GM12872 (cell line): ENCODE results near the gene SHROOM3.

Source experiments
- TF ChIP-seq, protein P1 (sequence below): IDR thresholded peaks from 3 replicates; pipeline ENCODE4 v1.5.1; 2011; ENCODE audit warnings: low read depth, mild to moderate bottlenecking, low read length, moderate library complexity; ENCODE audit not compliant: insufficient read depth

The SHROOM3 gene

DNA sequence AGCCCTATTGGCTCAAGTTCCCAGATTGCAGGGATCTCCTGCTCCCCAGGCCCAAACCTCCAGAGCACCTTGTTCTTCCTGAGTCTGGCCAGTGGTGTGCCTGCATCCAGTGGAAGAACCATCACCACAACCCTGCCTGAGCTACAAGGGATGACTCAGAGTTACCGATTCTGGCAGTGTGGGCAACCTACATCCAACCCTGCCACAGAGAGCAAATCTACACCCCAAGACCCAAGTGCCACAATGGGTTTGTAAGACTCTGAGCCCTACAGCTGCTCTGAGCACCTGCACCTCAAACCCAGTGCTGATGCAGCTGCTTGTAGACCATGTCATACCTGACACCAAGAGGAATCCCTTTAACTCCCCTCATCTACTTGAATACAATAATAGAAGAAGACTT lies 352.9 kb downstream of the SHROOM3 start:
- TF ChIP-seq, protein P1, sequence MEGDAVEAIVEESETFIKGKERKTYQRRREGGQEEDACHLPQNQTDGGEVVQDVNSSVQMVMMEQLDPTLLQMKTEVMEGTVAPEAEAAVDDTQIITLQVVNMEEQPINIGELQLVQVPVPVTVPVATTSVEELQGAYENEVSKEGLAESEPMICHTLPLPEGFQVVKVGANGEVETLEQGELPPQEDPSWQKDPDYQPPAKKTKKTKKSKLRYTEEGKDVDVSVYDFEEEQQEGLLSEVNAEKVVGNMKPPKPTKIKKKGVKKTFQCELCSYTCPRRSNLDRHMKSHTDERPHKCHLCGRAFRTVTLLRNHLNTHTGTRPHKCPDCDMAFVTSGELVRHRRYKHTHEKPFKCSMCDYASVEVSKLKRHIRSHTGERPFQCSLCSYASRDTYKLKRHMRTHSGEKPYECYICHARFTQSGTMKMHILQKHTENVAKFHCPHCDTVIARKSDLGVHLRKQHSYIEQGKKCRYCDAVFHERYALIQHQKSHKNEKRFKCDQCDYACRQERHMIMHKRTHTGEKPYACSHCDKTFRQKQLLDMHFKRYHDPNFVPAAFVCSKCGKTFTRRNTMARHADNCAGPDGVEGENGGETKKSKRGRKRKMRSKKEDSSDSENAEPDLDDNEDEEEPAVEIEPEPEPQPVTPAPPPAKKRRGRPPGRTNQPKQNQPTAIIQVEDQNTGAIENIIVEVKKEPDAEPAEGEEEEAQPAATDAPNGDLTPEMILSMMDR = no peak

DNA sequence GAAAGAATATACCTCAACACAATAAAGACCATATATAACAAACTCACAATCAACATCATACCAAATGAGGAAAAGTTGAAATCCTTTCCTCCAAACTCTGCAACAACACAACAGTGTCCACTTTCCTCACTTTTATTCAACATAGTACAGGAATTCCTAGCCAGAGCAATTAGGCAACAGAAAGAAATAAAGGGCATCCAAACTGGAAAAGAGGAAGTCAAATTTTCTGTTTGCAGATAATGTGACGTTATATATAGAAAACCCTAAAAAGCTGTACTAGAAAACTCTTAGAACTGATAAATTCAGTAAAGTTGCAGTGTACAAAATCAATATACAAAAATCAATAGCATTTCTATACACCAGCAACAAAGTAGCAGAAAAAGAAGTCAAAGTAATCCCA lies 355.3 kb downstream of the SHROOM3 start:
- TF ChIP-seq, protein P1 = no peak

DNA sequence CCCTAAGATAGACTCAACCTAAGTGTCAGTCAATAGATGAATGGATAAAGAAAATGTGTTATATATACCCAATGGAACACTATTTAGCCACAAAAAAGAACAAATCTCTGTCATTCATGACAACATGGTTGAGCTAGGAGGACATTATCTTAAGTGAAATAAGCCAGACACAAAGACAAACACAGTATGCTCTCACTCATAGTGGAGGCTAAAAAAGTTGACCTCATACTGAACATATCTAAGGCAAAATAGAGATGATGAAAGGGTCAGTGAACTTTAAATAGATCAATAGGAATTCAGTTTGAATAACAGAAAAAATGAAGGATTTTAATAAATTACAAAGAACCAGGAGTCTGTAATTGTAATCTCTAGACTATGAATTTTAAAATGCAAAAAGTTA lies 356.4 kb downstream of the SHROOM3 start:
- TF ChIP-seq, protein P1 = no peak

DNA sequence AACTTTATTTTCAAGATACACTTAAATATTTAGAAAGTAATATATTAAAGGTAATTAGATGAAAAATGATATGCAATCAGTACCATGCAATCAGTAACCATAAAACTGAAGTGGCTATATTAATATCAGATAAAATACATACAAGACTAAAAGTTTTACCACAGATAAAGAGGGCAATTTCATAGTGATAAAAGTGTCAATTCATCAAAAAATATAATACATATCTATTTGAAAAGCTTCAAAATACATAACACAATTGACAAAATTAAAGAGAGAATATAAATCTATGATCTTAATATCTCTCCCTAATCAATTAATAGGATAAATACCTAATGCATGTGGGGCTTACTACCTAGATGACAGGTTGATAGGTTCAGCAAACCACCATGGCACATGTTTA lies 357.4 kb downstream of the SHROOM3 start:
- TF ChIP-seq, protein P1 = no peak

DNA sequence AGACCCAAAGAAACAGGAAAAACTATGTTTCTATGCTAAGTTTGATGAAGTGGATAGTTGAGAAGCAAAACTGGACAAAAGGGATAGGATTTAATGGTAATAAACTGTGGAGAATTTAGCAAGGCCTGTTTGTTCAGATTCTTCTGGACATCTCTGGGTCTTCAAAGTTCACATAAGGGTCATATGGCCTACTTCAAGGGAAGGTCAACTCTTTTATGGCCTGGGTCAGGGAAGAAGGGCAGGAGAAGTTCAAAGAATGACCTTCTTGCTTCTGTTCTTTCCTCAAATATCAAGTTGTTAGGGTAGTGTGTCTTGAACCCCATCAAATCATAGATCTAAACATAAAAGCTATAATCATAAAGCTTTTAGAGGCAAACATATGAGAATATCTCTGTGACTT lies 360.2 kb downstream of the SHROOM3 start:
- TF ChIP-seq, protein P1 = no peak

DNA sequence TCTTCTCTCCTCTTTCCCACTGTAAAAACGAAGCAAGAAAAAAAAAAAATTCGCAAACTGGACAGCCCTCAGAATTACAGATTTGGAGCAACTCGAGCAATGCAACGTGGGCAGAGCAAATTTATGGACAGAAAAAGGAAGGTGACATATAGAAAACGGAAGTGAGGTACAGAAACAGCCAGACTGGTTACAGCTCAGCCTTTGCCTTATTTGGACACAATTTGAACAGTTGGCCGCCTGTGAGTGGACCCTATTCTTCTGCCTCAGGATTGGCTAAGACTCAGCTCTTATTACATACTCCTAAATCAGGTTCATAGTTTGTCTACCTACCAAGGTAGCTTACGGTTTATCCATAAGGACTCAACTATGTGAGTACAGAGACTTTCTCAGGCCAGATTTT lies 364.1 kb downstream of the SHROOM3 start:
- TF ChIP-seq, protein P1 = no peak

DNA sequence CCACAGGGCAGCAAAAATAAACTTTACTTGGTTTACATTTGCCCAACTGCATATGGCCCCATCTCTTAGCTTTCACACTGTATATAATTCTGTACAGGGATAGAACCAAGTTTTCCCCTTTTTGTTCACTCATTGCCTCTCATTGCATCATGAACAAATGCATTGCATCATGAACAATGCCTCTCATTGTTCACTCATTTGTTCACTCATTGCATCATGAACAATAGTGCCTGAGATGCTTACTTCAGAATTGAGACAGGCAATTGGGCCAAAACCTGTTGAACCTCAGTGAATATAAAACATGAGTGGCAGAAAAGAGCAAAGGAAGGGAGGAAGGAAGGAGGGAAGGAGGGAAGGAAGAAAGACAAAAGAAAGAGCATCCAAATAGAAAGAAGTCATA lies 364.7 kb downstream of the SHROOM3 start:
- TF ChIP-seq, protein P1 = no peak

DNA sequence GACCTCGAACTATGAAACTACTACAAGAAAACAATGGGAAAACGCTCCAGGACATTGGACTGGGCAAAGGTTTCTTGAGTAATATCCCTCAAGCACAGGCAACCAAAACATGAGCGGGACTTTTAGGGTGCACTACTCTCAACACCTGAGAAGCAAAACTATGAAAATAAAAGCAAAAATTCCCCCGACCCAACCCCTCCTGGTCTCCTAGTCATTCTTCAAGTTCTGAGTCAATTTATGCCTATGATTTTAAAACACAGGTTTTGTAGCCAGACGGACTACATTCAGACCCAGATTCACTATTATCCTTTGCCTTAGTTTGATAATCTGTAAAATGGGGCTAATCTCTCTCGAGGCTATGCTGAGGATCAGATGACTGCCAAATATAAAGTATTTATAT lies 365.9 kb downstream of the SHROOM3 start:
- TF ChIP-seq, protein P1 = no peak
